Peyer's patch (tissue), 4 donors: ENCODE results near the gene IFNA4. TPM values are rescaled to one million over a fixed set of nuclear protein-coding genes. Genes with fewer than 3 reads are reported as not detected.
A peak's percentile ranks its signal among the peaks of the same experiment; 100 is the strongest.
"Not testable (repeated sequence)": the region's sequence is repeated elsewhere in the genome, so short reads cannot be mapped to it uniquely, and the experiment has no call there.

ENCODE experiments used
- DNase-seq, 3 donors: peaks; one replicate each; pipeline ENCODE4 v3.0.0-alpha.2; 2017 to 2019
- H3K27ac ChIP-seq, 4 donors: fragments of 200-600 bp; sonication (generic); one replicate each; pipeline ENCODE4 v1.5.1; 2016 to 2019
- H3K27me3 ChIP-seq, 2 donors: fragments of 200-600 bp; sonication (generic); one replicate each; pipeline ENCODE4 v1.5.1; 2019
- H3K36me3 ChIP-seq, 3 donors: fragments of 200-600 bp; sonication (generic); one replicate each; pipeline ENCODE4 v1.5.1; 2016 to 2019
- H3K4me1 ChIP-seq, 4 donors: fragments of 200-600 bp; sonication (generic); one replicate each; pipeline ENCODE4 v1.5.1; 2016 to 2019
- H3K4me3 ChIP-seq, 4 donors: fragments of 200-600 bp; sonication (generic); 1 replicate in 3 of 4; 2 replicates in 1 of 4; pipeline ENCODE4 v1.5.1; 2016 to 2019; ENCODE audit warnings: mild to moderate bottlenecking in 1 of 4
- H3K9me3 ChIP-seq, 4 donors: fragments of 200-600 bp; sonication (generic); one replicate each; pipeline ENCODE4 v1.5.1; 2016 to 2019; ENCODE audit warnings: mild to moderate bottlenecking in 1 of 4
- POLR2A ChIP-seq, 2 donors: fragments of 450-650 bp; IDR thresholded peaks; one replicate each; pipeline ENCODE4 v1.5.1; 2017; ENCODE audit warnings: antibody characterized with exemption in 2 of 2, mild to moderate bottlenecking in 2 of 2, moderate library complexity in 2 of 2
- total RNA-seq, 4 donors: library from RNA; depleted of rRNA; stranded (reverse); fragments of >200 nt; gene quantifications; one replicate each; pipeline ENCODE4 v1.1.0, GENCODE V29; 2016
- TF ChIP-seq, protein P1 (sequence below), 6 experiments: fragments of 450-650 bp in 4 of 6; fragments of 200-600 bp in 2 of 6; sonication (generic) in 1 of 6; IDR thresholded peaks; one replicate each; pipeline ENCODE4 v1.5.1; 2017 to 2019; ENCODE audit warnings: antibody characterized with exemption in 6 of 6, mild to moderate bottlenecking in 3 of 6, moderate library complexity in 1 of 6

Gene IFNA4
- not detected for total RNA-seq

- H3K27me3 ChIP-seq, DNase-seq: not testable (repeated sequence)
Observed at GRCh38 chr9:21187487-21187886, at the start of gene IFNA4. TSS of gene IFNA4 (minus strand) at chr9:21187587. CDS start at chr9:21187531, 56 bp downstream.

DNA sequence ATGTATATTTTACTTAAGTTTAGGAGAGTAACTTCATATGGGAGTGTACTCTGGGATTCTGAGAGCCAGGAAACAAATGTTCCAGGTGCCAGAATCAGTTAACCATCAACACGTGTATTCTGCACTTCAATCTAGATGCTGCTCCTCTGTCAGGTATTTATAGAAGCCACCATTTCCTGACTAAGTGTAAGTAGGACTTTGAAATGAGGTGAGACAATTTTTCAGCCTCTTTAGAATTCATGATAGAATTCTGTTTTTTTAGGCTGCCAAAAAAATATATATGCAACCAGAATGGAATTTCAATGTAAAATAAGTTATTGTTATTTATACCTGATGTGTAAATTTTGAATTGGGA lies 49.0 kb upstream of the IFNA4 start:
- H3K27ac ChIP-seq, H3K4me3 ChIP-seq, H3K9me3 ChIP-seq, H3K27me3 ChIP-seq, H3K36me3 ChIP-seq, H3K4me1 ChIP-seq, DNase-seq: not testable (repeated sequence)

More at GRCh38 chr9:21187487-21187886, at the start of gene IFNA4:
- not testable (repeated sequence) for H3K36me3 ChIP-seq, H3K9me3 ChIP-seq, H3K27ac ChIP-seq, H3K4me1 ChIP-seq, H3K4me3 ChIP-seq

GRCh38 chr9:21235468-21236359 lies 48.3 kb upstream of the IFNA4 start:
- peak in 1 of 3 donors; percentile 52 for DNase-seq
- H3K4me3 ChIP-seq, H3K27ac ChIP-seq, H3K27me3 ChIP-seq, H3K4me1 ChIP-seq, H3K36me3 ChIP-seq, H3K9me3 ChIP-seq: not testable (repeated sequence)
- TF ChIP-seq, protein P1, sequence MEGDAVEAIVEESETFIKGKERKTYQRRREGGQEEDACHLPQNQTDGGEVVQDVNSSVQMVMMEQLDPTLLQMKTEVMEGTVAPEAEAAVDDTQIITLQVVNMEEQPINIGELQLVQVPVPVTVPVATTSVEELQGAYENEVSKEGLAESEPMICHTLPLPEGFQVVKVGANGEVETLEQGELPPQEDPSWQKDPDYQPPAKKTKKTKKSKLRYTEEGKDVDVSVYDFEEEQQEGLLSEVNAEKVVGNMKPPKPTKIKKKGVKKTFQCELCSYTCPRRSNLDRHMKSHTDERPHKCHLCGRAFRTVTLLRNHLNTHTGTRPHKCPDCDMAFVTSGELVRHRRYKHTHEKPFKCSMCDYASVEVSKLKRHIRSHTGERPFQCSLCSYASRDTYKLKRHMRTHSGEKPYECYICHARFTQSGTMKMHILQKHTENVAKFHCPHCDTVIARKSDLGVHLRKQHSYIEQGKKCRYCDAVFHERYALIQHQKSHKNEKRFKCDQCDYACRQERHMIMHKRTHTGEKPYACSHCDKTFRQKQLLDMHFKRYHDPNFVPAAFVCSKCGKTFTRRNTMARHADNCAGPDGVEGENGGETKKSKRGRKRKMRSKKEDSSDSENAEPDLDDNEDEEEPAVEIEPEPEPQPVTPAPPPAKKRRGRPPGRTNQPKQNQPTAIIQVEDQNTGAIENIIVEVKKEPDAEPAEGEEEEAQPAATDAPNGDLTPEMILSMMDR (IDR thresholded peaks at IDR 0.05): peak in 4 of 6 experiments; percentile 35 to 45 (median 38)

DNA sequence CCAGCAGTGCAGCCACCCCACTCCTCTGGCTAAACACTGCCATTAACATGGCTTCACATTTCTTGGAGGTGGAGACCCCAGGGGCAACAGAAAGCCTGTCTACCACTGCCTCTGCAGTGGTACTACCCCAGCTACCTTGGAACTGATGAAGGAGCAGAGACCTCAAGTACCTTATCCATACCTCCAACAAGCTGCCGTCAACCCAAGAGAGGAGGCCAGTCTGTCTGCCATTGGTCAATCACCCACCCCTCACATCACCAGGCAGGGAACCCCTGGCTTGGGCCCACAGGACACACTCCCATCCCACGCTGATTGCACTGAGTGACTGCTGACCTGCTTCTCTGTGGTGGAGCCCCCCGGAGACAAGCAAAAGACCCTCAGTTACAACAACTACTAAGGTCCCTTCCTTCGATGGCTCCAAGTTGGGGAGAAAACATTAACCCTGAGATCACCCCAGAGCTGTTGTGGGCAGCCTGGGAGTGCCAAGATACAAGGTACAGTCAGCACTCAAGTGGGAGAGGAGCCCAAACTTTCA lies 46.8 kb upstream of the IFNA4 start:
- H3K27me3 ChIP-seq: no peaks in the 10 kb centered on the region
- H3K9me3 ChIP-seq: no peaks in the 10 kb centered on the region
- H3K4me3 ChIP-seq: no peak overlapping the region
- no peaks in the 10 kb centered on the region for H3K4me1 ChIP-seq
- no peak for DNase-seq
- H3K36me3 ChIP-seq: no peaks in the 10 kb centered on the region
- no peak overlapping the region for H3K27ac ChIP-seq
- no peak for TF ChIP-seq POLR2A (IDR thresholded peaks at IDR 0.05)
- TF ChIP-seq, protein P1 (IDR thresholded peaks at IDR 0.05): no peak

DNA sequence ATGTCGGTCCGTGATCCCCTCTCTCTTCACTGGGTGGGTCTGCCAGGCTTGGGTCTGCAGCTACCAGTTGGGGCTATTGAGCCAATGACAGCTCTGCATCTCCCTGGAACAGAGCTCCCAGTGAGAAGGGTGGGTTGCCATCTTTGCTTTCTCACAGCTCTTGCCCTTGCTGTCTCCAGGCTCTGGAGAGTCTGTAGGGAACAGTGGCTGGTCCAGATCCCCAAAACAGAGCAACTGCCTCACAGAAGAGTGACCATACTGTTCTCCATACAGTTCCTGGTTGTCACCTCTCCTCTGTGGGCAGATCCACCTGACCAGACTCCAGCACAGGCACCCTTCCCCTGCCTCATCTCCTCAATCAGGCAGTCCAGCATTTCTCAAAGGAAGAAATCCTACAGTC lies 45.9 kb upstream of the IFNA4 start:
- no peaks in the 10 kb centered on the region for H3K27me3 ChIP-seq
- TF ChIP-seq, protein P1 (IDR thresholded peaks at IDR 0.05): no peak
- TF ChIP-seq POLR2A (IDR thresholded peaks at IDR 0.05): no peak
- no peaks in the 10 kb centered on the region for H3K4me1 ChIP-seq
- no peaks in the 10 kb centered on the region for H3K9me3 ChIP-seq
- no peak for DNase-seq
- no peak overlapping the region for H3K27ac ChIP-seq
- no peaks in the 10 kb centered on the region for H3K36me3 ChIP-seq
- no peak overlapping the region for H3K4me3 ChIP-seq

DNA sequence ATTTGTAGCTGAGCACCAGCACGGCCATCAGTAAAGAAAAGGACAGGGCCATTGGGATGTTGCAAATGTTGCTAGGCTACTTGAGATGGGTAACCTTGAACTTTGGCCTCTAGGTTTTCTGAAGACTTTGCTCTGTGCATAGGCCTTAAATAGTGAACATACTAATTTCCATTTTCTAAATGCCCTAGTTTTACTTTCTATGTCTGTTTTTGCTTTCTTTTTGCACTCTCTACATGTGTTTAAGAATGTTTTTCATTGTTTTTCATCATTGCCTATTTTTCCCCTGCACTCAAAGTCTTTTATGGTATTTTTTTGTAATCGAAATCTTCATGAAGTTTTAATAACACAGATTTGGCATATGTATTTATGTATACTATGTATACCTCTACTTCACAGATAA lies 40.7 kb upstream of the IFNA4 start, which contains the start of gene IFNA17:
Gene IFNA17 (minus strand): TSS at position 101 of the 400 bp plus-strand sequence. CDS start 49 bp downstream, at position 52.
- DNase-seq: no peak
- Histone ChIP-seq H3K4me3 (no peak within 1 kb of the TSS), H3K36me3 (no peaks in the 10 kb centered on the region), H3K4me1 (no peaks in the 10 kb centered on the region), H3K9me3 (no peaks in the 10 kb centered on the region), H3K27me3 (no peaks in the 10 kb centered on the region), H3K27ac (no peak within 1 kb of the TSS)
- TF ChIP-seq, protein P1 (IDR thresholded peaks at IDR 0.05): no peak
- no peak for TF ChIP-seq POLR2A (IDR thresholded peaks at IDR 0.05)

GRCh38 chr9:21217211-21217610 lies 29.8 kb upstream of the IFNA4 start, which contains the start of gene IFNA16:
TSS of gene IFNA16 (minus strand) at chr9:21217311. CDS start at chr9:21217305, 6 bp downstream.
- H3K27ac ChIP-seq, H3K4me1 ChIP-seq, H3K27me3 ChIP-seq, H3K4me3 ChIP-seq, H3K36me3 ChIP-seq, H3K9me3 ChIP-seq, DNase-seq: not testable (repeated sequence)
